ENCODE data around the gene PGM1. TPM values are rescaled to one million over a fixed set of nuclear protein-coding genes. Genes with fewer than 3 reads are reported as not detected.
A peak's percentile ranks its signal among the peaks of the same experiment; 100 is the strongest.

PGM1 gene
- total RNA-seq, 1 donor from 2014 or later = 36.9 TPM

DNA sequence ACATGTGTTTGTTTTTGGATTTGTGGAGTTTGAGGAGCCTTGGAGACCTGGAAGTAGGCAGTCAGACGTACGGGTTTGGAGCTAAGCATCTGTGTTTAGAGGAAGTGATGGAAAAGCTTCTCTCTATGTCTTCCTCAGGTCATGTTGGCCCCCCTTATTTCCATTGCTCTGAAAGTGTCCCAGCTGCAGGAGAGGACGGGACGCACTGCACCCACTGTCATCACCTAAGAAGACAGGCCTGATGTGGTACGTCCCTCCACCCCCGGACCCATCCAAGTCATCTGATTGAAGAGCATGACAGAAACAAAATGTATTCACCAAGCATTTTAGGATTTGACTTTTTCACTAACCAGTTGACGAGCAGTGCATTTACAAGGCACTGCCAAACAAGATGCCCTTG, 66.2 kb downstream of the PGM1 start:
- Mint-ChIP-seq H3K27ac (ENCODE audit: unreplicated experiment) (no peak overlapping the region), H3K27me3 (ENCODE audit: low read depth, unreplicated experiment) (no peaks in the 10 kb centered on the region), H3K4me3 (ENCODE audit: unreplicated experiment) (no peak overlapping the region), H3K36me3 (ENCODE audit: low read depth, unreplicated experiment) (peaks cover 22% of the 10 kb centered on the region), H3K9me3 (ENCODE audit: unreplicated experiment) (no peaks in the 10 kb centered on the region), H3K4me1 (ENCODE audit: low read depth, unreplicated experiment) (peaks cover 23% of the 10 kb centered on the region)
- H3K36me3 ChIP-seq (ENCODE audit: insufficient read depth, low read length) = peaks cover 2% of the 10 kb centered on the region
- H3K9ac ChIP-seq (ENCODE audit: low read length) = no peak overlapping the region
- H4K20me1 ChIP-seq (ENCODE audit: insufficient read depth, low read length) = no peaks in the 10 kb centered on the region
- no peak for FAIRE-seq
- TF ChIP-seq, protein P1, sequence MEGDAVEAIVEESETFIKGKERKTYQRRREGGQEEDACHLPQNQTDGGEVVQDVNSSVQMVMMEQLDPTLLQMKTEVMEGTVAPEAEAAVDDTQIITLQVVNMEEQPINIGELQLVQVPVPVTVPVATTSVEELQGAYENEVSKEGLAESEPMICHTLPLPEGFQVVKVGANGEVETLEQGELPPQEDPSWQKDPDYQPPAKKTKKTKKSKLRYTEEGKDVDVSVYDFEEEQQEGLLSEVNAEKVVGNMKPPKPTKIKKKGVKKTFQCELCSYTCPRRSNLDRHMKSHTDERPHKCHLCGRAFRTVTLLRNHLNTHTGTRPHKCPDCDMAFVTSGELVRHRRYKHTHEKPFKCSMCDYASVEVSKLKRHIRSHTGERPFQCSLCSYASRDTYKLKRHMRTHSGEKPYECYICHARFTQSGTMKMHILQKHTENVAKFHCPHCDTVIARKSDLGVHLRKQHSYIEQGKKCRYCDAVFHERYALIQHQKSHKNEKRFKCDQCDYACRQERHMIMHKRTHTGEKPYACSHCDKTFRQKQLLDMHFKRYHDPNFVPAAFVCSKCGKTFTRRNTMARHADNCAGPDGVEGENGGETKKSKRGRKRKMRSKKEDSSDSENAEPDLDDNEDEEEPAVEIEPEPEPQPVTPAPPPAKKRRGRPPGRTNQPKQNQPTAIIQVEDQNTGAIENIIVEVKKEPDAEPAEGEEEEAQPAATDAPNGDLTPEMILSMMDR (IDR thresholded peaks at IDR 0.05; ENCODE audit: insufficient read depth, low read depth, low read length) = no peak
- TF ChIP-seq EZH2 (IDR thresholded peaks at IDR 0.05; ENCODE audit: insufficient read depth, low read length) = no peak
- H3K27ac ChIP-seq (ENCODE audit: low read depth, low read length) = no peak overlapping the region
- no peak overlapping the region for H2AFZ ChIP-seq (ENCODE audit: low read depth, low read length)
- H3K9me3 ChIP-seq (ENCODE audit: insufficient read depth, low read depth, low read length) = no peaks in the 10 kb centered on the region
- H3K4me1 ChIP-seq (ENCODE audit: insufficient read depth, low read length) = peaks cover 19% of the 10 kb centered on the region
- no peak overlapping the region for H3K4me2 ChIP-seq (ENCODE audit: low read length)
- H3K4me3 ChIP-seq (ENCODE audit: insufficient read depth, low read depth, low read length) = no peak overlapping the region
- no peak for DNase-seq (ENCODE audit: low read depth)
- no peaks in the 10 kb centered on the region for H3K79me2 ChIP-seq (ENCODE audit: insufficient read depth, low read length)
- H3K27me3 ChIP-seq (ENCODE audit: insufficient read depth, low read length) = no peaks in the 10 kb centered on the region

DNA sequence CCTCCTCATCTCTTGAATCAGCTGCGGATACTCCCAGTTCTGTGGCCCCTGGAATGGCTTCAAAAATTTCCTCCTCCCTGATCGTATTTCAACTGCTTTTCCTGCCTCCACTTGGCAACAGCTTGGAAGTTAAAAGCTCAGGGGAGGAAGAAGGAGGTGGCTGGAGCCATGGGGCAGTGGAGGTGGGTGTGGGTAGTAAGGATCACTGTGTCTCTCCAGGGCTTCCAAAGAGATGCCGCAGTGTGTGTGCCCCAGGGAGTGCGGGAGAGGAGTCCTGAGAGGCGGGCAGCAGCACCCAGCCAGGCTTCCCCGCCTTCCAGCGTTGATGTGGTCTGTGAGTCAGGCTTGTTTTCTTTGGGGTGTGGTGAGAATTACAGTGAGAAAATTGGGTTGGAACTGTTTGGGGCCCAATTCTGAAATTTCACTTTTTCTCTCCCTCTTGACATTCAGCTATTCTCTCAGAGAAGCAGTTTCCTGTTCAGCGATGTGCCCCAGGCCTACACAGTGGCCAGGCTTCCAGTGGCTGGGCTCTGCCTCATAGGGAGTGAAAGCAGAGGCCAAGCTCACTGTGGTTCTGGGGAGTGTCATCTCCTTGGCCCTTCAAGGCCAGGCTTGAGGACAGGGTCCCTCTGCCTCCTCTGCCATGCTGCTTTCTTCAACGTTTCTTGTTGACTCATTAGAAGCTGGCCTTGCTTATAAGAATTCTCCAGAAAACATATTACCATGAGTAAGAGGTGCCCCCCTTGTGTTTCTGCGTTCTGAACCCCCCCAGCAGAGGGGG, 69.0 kb downstream of the PGM1 start:
- H3K27ac Mint-ChIP-seq (ENCODE audit: unreplicated experiment) = peak overlapping the region; percentile 88
- H3K27me3 ChIP-seq (ENCODE audit: insufficient read depth, low read length) = no peaks in the 10 kb centered on the region
- FAIRE-seq (no peak), DNase-seq (ENCODE audit: low read depth) (peak; percentile 83)
- no peak overlapping the region for H3K4me3 ChIP-seq (ENCODE audit: insufficient read depth, low read depth, low read length)
- H3K4me1 Mint-ChIP-seq (ENCODE audit: low read depth, unreplicated experiment) = peaks cover 23% of the 10 kb centered on the region
- no peaks in the 10 kb centered on the region for H4K20me1 ChIP-seq (ENCODE audit: insufficient read depth, low read length)
- no peaks in the 10 kb centered on the region for H3K79me2 ChIP-seq (ENCODE audit: insufficient read depth, low read length)
- peaks cover 2% of the 10 kb centered on the region for H3K36me3 ChIP-seq (ENCODE audit: insufficient read depth, low read length)
- H3K4me3 Mint-ChIP-seq (ENCODE audit: unreplicated experiment) = no peak overlapping the region
- H3K4me2 ChIP-seq (ENCODE audit: low read length) = peak overlapping the region; percentile 54
- H3K36me3 Mint-ChIP-seq (ENCODE audit: low read depth, unreplicated experiment) = peaks cover 24% of the 10 kb centered on the region
- H3K27me3 Mint-ChIP-seq (ENCODE audit: low read depth, unreplicated experiment) = no peaks in the 10 kb centered on the region
- peak overlapping the region; percentile 87 for H3K27ac ChIP-seq (ENCODE audit: low read depth, low read length)
- H3K9me3 ChIP-seq (ENCODE audit: insufficient read depth, low read depth, low read length) = no peaks in the 10 kb centered on the region
- H3K4me1 ChIP-seq (ENCODE audit: insufficient read depth, low read length) = peaks cover 19% of the 10 kb centered on the region
- TF ChIP-seq, protein P1 (IDR thresholded peaks at IDR 0.05; ENCODE audit: insufficient read depth, low read depth, low read length) = no peak
- no peak for TF ChIP-seq EZH2 (IDR thresholded peaks at IDR 0.05; ENCODE audit: insufficient read depth, low read length)
- H3K9ac ChIP-seq (ENCODE audit: low read length) = peak overlapping the region; percentile 34
- peak overlapping the region; percentile 63 for H2AFZ ChIP-seq (ENCODE audit: low read depth, low read length)
- H3K9me3 Mint-ChIP-seq (ENCODE audit: unreplicated experiment) = peaks cover 6% of the 10 kb centered on the region

DNA sequence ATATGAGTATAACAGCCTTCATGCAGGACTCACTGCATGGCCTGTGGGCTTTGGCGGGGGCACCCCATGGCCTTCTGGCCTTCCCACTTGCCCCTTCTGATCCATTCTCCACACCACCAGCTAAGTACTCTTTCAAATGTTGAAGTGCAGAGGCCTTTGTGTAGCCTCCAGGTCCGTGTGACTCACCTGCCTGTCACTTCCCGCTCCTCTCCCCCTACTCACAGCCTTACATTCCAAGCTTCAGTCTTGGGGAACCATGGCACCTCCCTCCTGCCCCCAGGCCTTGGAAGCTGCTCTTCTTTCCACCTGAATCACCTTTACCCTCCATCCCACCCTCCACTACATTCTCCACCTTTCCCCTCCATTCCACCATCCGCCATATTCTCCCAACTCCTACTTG, 69.6 kb downstream of the PGM1 start:
- DNase-seq (ENCODE audit: low read depth) = peak; percentile 79
- H3K9me3 ChIP-seq (ENCODE audit: insufficient read depth, low read depth, low read length) = no peaks in the 10 kb centered on the region
- peak overlapping the region; percentile 34 for H3K9ac ChIP-seq (ENCODE audit: low read length)
- H3K4me3 Mint-ChIP-seq (ENCODE audit: unreplicated experiment) = no peak overlapping the region
- H3K9me3 Mint-ChIP-seq (ENCODE audit: unreplicated experiment) = peaks cover 6% of the 10 kb centered on the region
- peak overlapping the region; percentile 63 for H2AFZ ChIP-seq (ENCODE audit: low read depth, low read length)
- FAIRE-seq = peak; percentile 9
- H3K4me1 Mint-ChIP-seq (ENCODE audit: low read depth, unreplicated experiment) = peaks cover 23% of the 10 kb centered on the region
- H3K4me2 ChIP-seq (ENCODE audit: low read length) = peak overlapping the region; percentile 54
- no peaks in the 10 kb centered on the region for H3K27me3 Mint-ChIP-seq (ENCODE audit: low read depth, unreplicated experiment)
- H3K36me3 Mint-ChIP-seq (ENCODE audit: low read depth, unreplicated experiment) = peaks cover 24% of the 10 kb centered on the region
- no peaks in the 10 kb centered on the region for H4K20me1 ChIP-seq (ENCODE audit: insufficient read depth, low read length)
- H3K79me2 ChIP-seq (ENCODE audit: insufficient read depth, low read length) = no peaks in the 10 kb centered on the region
- H3K27me3 ChIP-seq (ENCODE audit: insufficient read depth, low read length) = no peaks in the 10 kb centered on the region
- peaks cover 2% of the 10 kb centered on the region for H3K36me3 ChIP-seq (ENCODE audit: insufficient read depth, low read length)
- peaks cover 19% of the 10 kb centered on the region for H3K4me1 ChIP-seq (ENCODE audit: insufficient read depth, low read length)
- peak overlapping the region; percentile 87 for H3K27ac ChIP-seq (ENCODE audit: low read depth, low read length)
- TF ChIP-seq, protein P1 (IDR thresholded peaks at IDR 0.05; ENCODE audit: insufficient read depth, low read depth, low read length) = no peak
- TF ChIP-seq EZH2 (IDR thresholded peaks at IDR 0.05; ENCODE audit: insufficient read depth, low read length) = no peak
- H3K27ac Mint-ChIP-seq (ENCODE audit: unreplicated experiment) = peak overlapping the region; percentile 88
- H3K4me3 ChIP-seq (ENCODE audit: insufficient read depth, low read depth, low read length) = no peak overlapping the region
